Measurements from ENCODE around the gene MIA. TPM values are rescaled to one million over a fixed set of nuclear protein-coding genes. Genes with fewer than 3 reads are reported as not detected.

Gene MIA
- total and polyA plus RNA-seq, 9 of the 15 experiments (the other 6 are each of a cell fraction or from before 2014, with no cell fraction given) = 0.21 TPM; not detected in 8

GRCh38 chr19:40798683-40799557 is 23.6 kb downstream of the MIA start, which contains the start of gene EGLN2 (continued):
- TF ChIP-seq BRD4 (IDR thresholded peaks at IDR 0.05) (no peak), PHB2 (IDR thresholded peaks at IDR 0.05; ENCODE audit: low read depth) (no peak), PML (IDR thresholded peaks at IDR 0.05; ENCODE audit: low read length) (0 out of 2 replicates have a peak, but pooled peaks have one; percentile 14), ZNF79 (CRISPR knock-in tag; IDR thresholded peaks at IDR 0.05; ENCODE audit: low read depth) (no peak), CEBPG (CRISPR knock-in tag; IDR thresholded peaks at IDR 0.05) (no peak), CEBPG (tag; conservative IDR thresholded peaks at IDR 0.05 in 1 of 2, IDR thresholded peaks at IDR 0.05 in 1 of 2) (no peak), ZBTB34 (CRISPR knock-in tag; IDR thresholded peaks at IDR 0.05) (no peak), MED1 (CRISPR knock-in tag; IDR thresholded peaks at IDR 0.05; ENCODE audit: borderline replicate concordance) (no peak), HDAC8 (tag; IDR thresholded peaks at IDR 0.05) (no peak), CTCFL (IDR thresholded peaks at IDR 0.05; ENCODE audit: borderline replicate concordance, insufficient read depth, low read depth, low read length, poor library complexity, severe bottlenecking) (no peak), BCOR (IDR thresholded peaks at IDR 0.05) (no peak), NBN (IDR thresholded peaks at IDR 0.05; ENCODE audit: low read depth) (no peak), ZNF133 (CRISPR knock-in tag; IDR thresholded peaks at IDR 0.05) (no peak), ZNF561 (CRISPR knock-in tag; conservative IDR thresholded peaks at IDR 0.05) (no peak), TEAD1 (CRISPR knock-in tag; IDR thresholded peaks at IDR 0.05) (no peak), ZNF253 (CRISPR knock-in tag; conservative IDR thresholded peaks at IDR 0.05) (no peak), RHOXF2B (CRISPR knock-in tag; conservative IDR thresholded peaks at IDR 0.05) (no peak), ZNF584 (CRISPR knock-in tag; IDR thresholded peaks at IDR 0.05; ENCODE audit: low read depth) (no peak), MCM5 (IDR thresholded peaks at IDR 0.05; ENCODE audit: low read depth) (no peak), TRIM28 (IDR thresholded peaks at IDR 0.05) (no peak), LARP7 (IDR thresholded peaks at IDR 0.05) (no peak), ARID1B (IDR thresholded peaks at IDR 0.05) (peak; percentile 3), ZNF239 (CRISPR knock-in tag; IDR thresholded peaks at IDR 0.05) (no peak)
- TF ChIP-seq, protein P1, sequence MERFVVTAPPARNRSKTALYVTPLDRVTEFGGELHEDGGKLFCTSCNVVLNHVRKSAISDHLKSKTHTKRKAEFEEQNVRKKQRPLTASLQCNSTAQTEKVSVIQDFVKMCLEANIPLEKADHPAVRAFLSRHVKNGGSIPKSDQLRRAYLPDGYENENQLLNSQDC (CRISPR knock-in tag; IDR thresholded peaks at IDR 0.05) = no peak
- TF ChIP-seq, protein P2, sequence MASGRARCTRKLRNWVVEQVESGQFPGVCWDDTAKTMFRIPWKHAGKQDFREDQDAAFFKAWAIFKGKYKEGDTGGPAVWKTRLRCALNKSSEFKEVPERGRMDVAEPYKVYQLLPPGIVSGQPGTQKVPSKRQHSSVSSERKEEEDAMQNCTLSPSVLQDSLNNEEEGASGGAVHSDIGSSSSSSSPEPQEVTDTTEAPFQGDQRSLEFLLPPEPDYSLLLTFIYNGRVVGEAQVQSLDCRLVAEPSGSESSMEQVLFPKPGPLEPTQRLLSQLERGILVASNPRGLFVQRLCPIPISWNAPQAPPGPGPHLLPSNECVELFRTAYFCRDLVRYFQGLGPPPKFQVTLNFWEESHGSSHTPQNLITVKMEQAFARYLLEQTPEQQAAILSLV (tag; IDR thresholded peaks at IDR 0.05) = no peak
- TF ChIP-seq, protein P3, sequence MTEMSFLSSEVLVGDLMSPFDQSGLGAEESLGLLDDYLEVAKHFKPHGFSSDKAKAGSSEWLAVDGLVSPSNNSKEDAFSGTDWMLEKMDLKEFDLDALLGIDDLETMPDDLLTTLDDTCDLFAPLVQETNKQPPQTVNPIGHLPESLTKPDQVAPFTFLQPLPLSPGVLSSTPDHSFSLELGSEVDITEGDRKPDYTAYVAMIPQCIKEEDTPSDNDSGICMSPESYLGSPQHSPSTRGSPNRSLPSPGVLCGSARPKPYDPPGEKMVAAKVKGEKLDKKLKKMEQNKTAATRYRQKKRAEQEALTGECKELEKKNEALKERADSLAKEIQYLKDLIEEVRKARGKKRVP (CRISPR knock-in tag; IDR thresholded peaks at IDR 0.05) = no peak

Measured in K562 (cell line).